GM19372 (cell line): ENCODE measurements around the gene NRG2.

Experiments used
- ATAC-seq: cut with Tn5 transposase; IDR thresholded peaks from one replicate; pipeline ENCODE4 v1.9.1; 2021; ENCODE audit warnings: mild to moderate bottlenecking, low read depth, moderate library complexity; ENCODE audit not compliant: unreplicated experiment

The NRG2 gene

DNA sequence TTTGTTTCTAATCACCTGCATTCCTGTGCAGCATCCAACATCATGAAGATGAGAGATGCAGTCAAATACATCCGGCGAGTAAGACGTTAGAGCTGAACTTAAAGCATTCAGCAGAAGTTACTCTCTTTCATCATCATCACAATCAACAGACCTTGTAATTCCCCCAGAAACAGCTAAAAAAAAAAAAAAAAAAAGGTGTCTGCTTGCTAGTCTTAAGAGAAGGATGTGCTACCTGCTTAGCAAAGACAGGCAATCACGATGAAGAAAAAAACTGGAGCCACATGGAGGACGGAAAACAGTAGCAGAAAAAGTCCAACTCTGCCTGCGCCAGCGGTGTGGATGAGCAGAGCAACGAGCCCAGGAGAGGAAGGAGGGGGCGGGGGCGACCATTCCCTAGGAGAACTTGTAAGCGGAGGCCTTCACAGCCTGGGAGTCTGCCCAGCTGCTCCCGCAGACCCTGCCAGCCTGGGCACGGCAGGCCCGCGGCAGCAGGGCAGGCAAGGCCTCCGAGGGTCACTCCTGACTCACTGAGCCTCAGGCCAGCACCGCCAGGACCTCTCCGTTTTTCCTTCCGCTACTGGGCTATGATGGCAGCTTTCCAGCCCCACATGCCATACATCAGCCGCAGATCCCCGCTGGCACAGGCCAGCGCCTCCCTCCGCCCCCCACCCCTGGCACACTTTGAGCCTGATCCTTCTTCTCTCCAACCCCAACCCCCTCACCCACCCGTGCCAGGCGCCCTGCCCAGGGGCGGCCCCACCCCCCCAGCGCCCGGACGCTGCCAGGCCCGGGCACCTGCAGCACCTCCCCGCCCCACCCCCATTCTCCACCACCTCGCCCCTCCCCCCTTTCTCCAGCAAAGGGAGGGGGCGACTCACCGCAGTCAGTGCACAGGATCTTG, 1.4 kb downstream of the NRG2 start:
- no peak for ATAC-seq

DNA sequence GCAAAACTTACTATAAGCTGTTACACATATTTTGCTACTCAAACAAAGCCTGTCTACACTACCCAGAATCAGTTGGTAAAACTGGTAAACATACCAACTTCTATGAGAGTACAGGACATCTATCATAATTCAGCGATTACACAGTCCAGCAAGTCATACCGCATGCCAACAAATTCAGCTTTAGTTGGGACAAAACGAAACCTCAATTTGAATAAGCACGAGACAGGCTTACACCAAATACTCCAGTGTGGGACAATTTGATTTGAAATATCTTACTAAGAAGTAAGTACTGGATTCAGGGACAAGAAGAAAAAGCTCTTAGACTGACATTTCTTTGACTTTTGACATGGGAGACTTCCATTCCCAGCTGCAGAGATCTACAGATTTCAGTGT, 2.0 kb downstream of the NRG2 start:
- ATAC-seq: no peak

DNA sequence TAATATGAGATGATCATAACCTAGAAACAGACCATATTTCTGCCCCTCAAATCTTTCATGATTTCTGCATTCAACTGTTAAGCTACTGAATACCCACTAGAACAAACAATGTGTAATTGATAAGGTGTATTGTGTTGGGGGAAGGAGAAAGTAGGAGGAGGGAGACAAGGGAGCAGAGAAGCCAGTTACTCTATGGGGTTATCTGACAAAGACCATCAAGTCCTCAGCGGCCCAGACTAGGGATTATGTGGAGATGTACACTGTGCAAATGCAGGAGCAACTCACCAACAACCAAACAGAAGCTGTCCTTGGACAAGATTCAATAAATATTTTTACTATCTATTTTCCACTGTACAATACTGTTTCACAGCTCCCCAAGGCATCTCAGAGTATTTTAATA, 2.7 kb downstream of the NRG2 start:
- no peak for ATAC-seq

DNA sequence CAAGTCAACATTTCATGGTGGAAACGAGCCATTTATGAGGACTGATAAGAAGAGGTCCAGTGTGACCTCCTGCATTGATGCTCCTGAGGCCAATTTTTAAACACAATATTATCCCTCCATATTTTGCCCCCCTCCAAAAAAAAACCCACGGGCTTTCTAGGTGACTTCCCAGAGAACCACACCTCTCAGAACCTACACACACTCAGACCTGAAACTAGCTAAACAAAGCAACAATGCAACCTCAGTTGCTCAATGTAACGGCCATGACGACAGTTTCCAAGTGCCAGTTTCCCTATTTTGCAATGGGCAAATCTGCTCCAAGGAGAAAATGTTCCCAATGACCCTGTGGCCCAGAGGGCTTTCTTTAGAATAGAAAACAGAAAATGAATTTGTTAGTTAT, 3.5 kb downstream of the NRG2 start:
- no peak for ATAC-seq

DNA sequence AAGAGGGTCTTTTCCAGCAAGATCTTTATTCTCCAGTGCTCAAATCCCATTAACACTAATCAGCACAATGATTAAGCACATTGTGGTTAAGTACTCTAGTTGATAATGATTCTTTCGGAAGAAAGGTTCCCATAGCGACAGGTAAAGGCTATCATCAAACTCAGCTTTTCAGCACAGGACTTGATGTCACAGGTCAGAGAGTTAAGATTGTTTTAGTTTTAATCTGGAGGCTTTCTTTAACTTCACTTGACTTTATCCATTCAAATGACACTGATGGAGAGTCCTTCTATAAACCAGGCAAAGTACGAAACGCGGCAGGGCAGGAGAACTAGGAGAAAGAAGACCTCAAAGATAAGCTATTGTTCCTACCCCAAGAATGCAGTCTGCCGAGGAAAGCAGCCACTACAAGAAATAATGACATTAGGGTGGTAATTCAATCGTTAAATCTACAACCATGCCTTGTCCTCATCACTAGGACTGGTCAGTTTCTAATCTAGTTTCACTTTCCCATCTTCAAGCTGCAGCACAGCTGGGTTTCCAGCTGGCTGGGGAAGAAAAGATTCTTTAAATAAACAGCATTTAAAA, 4.6 kb downstream of the NRG2 start:
- no peak for ATAC-seq

DNA sequence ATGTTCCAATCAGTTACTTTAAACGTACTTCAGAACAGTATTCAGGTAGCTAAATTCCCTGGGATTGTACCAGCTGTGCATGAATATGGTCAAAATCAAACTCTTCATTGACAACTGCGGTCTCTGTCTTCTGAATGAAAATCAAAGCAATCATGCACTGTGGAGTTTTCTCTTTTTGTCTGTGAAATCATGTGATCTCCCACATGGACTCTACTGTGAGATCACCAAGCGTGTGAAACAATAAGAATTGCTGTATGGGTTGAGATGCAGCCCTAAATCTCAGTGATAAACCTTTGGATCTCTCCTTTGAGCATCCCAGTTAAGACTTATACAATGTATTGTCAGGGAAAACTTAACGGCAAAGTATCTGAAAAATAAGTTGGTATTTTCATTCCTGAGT, 6.1 kb downstream of the NRG2 start:
- no peak for ATAC-seq

DNA sequence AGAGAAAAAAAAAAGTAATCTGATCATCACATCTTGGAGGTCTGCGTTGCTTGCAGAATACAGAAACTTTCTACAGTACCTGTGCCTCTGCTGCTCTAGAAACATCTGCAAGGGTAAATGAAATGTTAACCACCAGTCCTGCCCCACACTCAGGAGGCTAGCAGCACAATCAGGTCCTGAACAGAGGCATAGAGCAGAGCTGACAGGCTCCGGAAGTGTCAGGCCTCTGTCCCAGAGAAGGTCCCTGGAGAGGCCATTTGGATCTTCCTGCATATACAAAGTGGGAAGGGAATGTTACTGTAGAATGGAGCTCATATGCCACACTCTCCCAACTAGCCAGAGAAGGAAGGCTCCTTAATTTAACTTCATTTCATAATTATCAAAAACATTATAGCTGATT, 7.2 kb downstream of the NRG2 start:
- no peak for ATAC-seq

DNA sequence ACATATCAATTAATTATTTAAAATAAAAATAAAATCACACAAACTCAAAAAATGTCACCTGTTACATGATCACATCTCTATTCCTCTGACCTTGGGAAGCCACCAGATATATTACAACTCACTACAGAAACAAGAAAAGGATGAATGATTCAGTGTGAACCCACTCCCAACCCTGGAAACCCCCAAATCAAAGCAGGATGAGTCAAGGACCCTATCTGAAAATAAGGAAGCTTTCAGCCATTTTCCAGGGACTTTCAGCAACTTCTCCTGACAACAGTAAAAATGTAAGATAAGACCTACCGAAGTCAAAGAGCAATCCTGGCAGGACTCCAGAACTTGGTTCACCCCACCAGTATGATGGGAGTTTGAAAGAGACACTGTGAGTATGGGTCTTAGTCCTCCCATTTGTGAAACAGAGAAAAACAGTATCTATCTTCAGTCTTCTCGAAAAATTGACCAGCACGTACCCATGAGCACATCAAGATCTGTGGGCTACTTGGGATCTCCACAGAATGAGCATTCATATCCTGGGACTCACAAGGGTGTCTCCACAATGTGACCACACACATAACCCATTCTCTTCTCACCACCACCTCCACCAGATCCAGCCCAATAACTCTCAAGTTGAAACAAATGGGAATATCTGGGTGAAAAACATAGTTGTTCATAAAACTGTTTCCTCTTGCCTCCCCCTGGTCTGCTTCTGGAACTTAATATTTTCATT, 9.9 kb downstream of the NRG2 start:
- no peak for ATAC-seq

DNA sequence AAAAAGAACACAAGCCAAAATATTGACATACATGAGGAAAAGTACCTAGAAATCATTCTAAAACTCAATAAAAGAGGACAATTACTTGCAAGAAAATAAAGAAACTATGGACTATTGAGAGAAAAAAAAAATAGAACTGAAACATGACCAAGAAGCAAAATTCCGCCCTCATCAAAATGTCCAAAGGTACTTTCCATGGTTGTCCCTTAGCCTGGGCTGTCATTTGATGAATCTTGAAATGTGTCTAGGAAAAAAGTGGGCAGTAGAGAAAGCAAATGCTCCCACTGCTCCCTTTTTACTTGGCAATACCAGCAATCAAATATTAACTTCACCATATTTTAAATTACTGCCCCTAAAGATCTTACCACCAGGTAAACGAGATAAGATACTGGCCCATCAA, 10.8 kb downstream of the NRG2 start:
- ATAC-seq: no peak

DNA sequence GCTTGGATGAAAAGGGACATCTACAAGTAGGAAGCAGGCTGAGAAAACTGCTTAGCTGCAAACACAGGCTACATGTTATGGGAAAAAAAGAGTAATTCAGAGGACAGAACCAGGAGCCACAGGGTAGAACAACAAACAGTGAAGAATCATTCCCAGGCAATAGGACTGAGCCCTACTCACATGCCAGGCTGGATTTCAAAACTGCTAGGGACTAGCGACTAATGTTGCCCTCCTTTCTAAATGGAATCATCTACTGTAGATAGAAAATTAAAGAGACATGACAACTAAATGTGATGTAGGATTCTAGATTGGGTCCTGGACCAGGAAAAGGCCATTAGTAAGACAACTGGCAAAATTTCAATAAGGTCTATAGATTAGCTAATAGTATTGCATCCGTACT, 15.3 kb downstream of the NRG2 start:
- no peak for ATAC-seq

DNA sequence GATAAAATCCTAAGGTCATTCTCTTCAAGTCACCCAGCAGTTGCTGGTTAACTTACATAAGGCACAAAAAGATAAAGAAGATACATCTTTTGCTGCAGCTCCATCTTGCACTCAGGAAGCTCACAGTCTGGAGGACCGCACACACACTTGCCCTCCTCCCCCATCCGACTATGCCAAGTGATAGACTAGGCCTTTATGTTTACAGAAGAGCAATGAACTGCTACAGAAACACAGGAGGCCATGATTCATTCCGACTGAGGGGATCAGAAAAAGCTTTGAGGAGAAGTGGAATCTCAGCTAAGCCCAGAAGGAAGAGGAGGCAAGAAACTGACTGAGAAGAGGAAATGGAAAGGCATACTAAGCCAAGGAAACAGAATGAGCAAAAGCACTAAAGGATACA, 17.4 kb downstream of the NRG2 start:
- no peak for ATAC-seq

DNA sequence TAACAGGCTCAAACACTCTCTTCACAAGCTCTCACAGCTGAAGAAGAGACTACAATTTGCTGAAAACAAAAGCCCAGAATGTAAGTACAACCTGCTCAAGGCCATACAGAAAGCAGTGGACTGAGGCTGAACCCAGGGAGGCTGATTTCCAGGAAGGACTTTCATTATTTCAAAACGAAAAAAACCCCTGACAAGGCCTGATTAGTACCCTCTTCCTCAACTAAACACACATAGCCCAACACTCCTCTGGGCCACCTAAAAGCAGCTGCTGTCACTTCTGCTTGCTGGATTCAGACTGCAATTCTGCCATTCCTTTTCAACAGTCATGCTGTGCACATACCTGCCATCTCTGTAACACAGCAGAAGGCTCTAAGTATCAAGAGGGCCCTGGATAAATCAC, 18.2 kb downstream of the NRG2 start:
- ATAC-seq: no peak

DNA sequence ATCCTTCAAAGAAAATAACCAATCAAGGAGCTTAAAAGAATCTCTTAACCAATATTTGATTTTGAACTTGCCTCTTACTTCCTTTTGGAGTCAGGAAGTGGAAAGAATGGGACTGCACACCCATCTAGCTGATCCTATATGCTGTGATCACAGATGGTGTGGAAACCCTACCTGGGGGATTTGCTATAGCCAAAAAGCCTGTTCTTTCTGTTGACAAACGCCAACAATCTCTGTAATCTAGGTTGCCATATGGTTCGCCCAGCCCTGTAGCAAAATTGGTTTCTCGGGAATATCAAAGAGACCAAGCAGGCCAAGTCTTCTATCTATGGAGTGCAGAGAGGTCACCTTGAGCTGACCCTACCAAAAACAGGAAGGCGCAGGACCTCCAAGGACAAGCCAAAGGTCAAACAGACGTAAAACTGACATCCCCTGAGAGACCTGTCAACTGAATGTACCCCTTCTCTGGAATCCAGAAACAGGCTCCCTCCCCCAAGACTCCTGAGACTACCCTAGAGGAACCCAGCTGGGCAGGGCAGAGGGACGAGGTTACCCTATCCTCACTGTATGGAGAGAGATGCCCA, 19.4 kb downstream of the NRG2 start:
- ATAC-seq: no peak

DNA sequence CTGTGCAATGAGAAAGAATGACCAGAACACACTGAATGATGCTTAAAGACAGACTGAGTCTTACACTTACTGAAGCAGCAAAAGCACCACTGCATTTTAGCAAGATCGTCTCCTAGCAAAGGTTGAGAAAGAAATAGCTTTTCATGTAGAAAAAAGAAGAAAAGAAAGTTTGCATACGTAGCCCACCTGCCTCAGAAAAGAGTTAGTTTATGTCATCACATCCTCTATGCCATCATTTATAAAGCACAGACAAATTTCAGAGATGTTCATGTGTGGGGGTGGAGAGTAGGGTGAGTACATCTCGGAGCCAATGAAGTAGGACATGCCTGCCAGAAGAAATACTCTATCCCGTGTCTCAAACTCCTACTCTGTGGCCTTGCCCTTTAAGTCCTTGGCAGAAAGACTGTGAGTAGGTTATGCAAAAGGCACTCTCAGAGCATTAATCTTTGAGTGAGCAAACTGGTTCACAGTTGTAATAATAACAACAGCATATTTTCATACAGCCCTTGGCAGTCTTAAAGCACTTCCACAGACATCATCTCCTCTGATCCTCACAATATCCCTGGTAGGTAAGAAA, 22.4 kb downstream of the NRG2 start:
- no peak for ATAC-seq

DNA sequence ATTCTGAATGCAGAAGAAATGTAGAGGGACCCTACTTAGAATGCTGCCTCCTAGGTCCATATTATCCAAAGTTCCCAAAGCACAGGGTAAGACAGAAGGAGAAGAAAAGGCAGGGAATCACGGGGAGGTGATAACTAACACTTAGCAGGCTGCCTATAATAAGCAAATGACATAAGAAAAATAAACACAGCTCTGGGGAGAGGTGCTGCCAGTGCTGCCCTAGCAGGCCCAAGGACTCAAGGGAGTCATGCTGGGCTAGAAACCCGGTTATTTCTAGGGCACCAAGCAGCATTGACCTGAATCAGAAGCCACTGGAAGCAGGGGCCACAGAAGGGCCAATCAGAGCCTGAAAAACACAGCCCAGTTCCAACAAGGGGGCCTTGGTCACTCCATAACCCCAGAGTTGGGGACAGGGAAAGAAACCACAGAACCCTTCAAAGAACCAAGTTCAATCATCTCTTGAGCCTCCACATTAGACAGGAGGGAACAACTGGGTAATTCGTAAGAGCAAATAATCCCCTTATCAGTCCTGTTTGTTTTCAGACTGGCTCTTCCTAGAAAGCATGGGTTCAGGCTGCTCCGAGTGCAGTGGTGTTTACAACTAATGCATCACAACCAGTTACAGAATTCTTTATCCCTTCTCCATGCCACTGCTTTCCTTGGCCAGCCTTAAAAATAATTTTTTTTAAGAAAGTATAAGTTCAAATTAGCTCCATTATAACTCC, 24.0 kb downstream of the NRG2 start:
- ATAC-seq: no peak

DNA sequence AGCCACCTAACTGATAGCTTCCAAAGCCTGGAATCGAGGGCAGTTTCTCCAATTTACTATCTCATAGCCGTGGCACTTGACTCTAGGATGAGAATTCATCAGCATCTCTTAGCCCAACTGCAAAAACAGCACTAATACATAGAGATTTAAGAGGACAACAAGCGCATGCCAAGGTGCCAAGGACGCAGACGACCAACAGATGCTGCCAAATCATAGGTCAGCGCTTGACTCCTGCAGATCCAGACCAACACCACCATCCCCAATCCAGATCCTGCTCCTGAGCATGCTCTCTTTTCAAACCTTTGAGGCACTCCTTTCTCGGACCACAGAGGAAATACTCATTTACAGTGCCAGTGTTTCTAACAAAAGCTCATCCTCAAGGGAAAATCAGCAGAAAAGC, 24.6 kb downstream of the NRG2 start:
- ATAC-seq: no peak

DNA sequence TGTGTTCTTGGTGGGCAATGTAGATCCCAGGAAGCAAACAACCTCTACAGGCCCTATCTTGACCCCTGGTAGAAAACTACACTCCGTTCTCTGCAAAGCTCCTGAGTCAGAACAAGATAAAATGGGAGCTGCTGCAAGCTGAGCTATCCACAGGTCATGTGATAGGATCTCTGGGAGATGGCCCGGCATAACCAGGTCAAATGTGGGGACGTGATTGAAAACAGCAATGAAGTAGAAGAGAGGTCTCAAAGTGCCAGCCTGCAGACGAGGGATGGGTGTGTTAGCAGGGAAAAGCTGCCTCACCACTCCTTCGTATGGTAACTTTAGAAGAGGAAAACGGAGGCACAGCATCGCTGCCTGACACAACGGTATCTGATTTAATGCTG, 25.0 kb downstream of the NRG2 start:
- no peak for ATAC-seq

DNA sequence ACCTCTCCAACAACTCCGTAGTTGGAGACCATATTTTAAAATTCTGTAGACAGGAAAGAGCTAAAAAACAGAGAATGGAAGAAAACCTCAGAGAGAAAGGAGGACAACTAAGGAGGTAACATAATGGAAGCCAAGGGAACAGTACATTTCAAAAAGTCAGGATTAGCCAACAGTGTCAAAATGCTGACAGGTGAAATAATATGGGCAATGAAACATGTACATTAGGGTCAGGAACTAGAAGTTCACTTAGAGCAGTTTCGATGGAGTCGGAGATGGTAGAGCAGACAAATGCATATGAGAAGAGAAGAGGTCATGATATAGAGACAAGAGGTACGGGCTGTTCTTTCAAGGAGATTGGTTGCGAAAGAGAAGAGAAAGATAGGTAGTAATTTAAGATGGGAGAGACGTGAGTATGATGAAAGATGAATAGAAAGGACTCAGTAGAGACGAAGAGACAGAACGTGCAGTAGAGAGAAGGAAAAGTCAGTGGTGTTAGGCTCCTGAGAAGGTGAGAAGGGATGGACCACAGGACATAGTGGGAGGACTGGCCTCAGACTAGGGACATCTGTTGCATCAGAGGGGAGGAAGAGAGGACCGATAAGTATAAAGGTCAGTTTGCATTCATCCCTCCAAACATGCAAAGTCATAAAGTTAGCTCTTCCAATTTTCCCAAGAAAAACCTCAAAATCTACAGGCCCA, 25.6 kb downstream of the NRG2 start:
- no peak for ATAC-seq

DNA sequence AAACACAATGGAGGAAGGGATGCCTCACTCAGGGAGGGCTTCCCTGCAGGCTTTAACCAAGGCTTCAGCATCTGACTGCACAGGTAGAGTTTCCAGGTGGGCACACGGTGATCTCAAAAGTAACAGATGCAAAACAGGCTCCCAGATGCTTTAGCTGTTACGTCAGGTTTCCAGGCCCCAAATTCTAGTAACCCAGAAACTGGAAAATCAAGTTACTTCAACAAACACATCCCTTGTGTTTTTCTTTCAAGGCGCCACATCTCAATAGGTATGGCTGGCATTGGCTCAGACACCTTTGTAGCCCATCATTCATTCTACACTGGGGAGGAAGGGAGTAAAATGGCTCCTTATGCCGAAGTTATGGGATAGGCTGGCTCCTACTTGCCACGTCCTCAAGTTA, 27.4 kb downstream of the NRG2 start:
- ATAC-seq: no peak

DNA sequence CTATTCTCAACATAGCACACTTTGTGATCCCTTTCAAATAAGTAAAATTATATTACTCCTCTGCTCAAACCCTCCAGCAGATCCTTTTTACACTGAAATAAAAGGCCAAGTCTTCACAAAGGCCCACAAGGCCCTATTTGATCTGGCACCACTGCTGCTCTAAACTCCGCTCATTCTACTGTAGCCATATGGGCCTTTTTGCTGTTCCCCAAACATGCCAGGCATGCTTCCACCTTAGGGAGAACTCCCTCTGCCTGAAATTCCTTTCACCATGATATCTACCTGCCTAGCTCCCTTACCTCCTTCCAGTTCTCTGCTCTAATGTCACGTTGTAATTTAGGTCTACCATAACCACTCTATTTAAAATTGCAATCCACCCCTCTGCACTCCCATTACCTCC, 28.3 kb downstream of the NRG2 start:
- ATAC-seq: no peak
